ENCODE results near the gene RPAP2.

DNA sequence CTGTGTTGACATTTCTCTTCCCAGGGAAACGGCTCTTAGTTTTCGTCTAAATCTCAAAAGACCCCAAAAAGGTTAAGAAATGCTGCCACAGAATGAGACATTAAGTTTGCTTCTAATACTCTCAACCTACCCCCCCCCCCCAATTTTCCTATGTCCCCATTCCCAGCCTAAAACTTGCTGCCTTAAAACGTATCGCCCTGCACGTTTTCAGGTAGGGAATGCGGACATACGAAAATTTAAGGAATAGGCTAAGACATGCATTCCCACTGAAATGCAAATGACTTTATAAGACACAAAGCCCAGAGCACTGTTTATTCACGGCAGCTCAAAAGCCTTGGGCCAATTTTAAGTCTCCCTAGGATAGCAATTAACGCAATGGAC is 142.4 kb downstream of the RPAP2 start:
- TF ChIP-seq POLR2A (IDR thresholded peaks at IDR 0.05; ENCODE audit: low read length) (no peak), GATA1 (IDR thresholded peaks at IDR 0.05; ENCODE audit: low read depth, low read length) (no peak)

All from erythroblast (primary cell).